ENCODE results near the gene ARHGAP26. TPM values are rescaled to one million over a fixed set of nuclear protein-coding genes. Genes with fewer than 3 reads are reported as not detected.

ARHGAP26 gene
- total RNA-seq, 1 donor from 2014 or later = 35.4 TPM

DNA sequence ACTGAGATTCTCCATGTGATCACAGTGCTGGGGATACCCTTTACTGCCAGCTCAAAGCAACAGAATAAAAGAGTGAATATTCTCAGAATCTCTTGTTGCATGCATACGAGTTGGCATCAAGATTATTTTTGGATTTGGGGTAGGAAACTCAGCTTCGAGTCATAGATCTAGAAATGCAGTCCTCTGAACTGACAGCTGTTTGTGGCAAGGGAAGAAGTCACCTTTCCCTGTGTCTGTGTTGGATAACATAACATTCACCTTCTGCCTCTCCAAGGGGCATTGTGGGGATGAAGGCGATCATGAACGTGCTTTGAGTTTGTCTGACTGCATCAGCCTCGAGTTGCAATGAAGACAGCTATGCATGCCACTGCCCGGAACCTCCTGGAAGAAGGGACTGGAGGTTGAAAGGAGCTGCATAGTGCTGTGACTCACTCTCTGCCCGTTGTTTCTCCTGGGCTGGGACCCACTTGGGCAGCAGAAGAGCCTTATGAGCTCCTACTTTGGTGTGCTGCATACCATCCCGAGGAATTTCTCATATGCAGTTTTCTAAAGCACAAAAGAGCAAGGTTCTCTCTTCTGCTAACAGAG lies 231.7 kb downstream of the ARHGAP26 start:
- no peak overlapping the region for H3K4me3 ChIP-seq

GRCh38 chr5:143002459-143003327 lies 232.5 kb downstream of the ARHGAP26 start:
- ATAC-seq (peak; percentile 84), DNase-seq (no peak)
- no peaks in the 10 kb centered on the region for H3K27me3 ChIP-seq
- H3K36me3 ChIP-seq = no peaks in the 10 kb centered on the region
- peak overlapping the region; percentile 88 for H3K27ac ChIP-seq
- intact Hi-C loops (cut with DNase I) = no loop called here
- H3K9me3 ChIP-seq = no peaks in the 10 kb centered on the region
- TF ChIP-seq, protein P1, sequence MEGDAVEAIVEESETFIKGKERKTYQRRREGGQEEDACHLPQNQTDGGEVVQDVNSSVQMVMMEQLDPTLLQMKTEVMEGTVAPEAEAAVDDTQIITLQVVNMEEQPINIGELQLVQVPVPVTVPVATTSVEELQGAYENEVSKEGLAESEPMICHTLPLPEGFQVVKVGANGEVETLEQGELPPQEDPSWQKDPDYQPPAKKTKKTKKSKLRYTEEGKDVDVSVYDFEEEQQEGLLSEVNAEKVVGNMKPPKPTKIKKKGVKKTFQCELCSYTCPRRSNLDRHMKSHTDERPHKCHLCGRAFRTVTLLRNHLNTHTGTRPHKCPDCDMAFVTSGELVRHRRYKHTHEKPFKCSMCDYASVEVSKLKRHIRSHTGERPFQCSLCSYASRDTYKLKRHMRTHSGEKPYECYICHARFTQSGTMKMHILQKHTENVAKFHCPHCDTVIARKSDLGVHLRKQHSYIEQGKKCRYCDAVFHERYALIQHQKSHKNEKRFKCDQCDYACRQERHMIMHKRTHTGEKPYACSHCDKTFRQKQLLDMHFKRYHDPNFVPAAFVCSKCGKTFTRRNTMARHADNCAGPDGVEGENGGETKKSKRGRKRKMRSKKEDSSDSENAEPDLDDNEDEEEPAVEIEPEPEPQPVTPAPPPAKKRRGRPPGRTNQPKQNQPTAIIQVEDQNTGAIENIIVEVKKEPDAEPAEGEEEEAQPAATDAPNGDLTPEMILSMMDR (IDR thresholded peaks at IDR 0.05) = peak; percentile 51
- H3K4me1 ChIP-seq = peaks cover 63% of the 10 kb centered on the region
- H3K4me3 ChIP-seq = no peak overlapping the region

More for the DNA sequence above, 231.7 kb downstream of the ARHGAP26 start:
- TF ChIP-seq, protein P1 (IDR thresholded peaks at IDR 0.05) = no peak
- Histone ChIP-seq H3K9me3 (no peaks in the 10 kb centered on the region), H3K27me3 (no peaks in the 10 kb centered on the region), H3K27ac (peak overlapping the region; percentile 88), H3K36me3 (no peaks in the 10 kb centered on the region), H3K4me1 (peaks cover 56% of the 10 kb centered on the region)
- intact Hi-C loops (cut with DNase I) = no loop called here
- DNase-seq = no peak
- peak; percentile 35 for ATAC-seq

GRCh38 chr5:143003328-143003636 lies 233.1 kb downstream of the ARHGAP26 start:
- Histone ChIP-seq H3K27ac (peak overlapping the region; percentile 88), H3K4me3 (no peak overlapping the region), H3K4me1 (peaks cover 67% of the 10 kb centered on the region), H3K27me3 (no peaks in the 10 kb centered on the region), H3K9me3 (no peaks in the 10 kb centered on the region), H3K36me3 (no peaks in the 10 kb centered on the region)
- ATAC-seq = no peak
- intact Hi-C loops (cut with DNase I) = no loop called here
- no peak for DNase-seq
- TF ChIP-seq, protein P1 (IDR thresholded peaks at IDR 0.05) = no peak

DNA sequence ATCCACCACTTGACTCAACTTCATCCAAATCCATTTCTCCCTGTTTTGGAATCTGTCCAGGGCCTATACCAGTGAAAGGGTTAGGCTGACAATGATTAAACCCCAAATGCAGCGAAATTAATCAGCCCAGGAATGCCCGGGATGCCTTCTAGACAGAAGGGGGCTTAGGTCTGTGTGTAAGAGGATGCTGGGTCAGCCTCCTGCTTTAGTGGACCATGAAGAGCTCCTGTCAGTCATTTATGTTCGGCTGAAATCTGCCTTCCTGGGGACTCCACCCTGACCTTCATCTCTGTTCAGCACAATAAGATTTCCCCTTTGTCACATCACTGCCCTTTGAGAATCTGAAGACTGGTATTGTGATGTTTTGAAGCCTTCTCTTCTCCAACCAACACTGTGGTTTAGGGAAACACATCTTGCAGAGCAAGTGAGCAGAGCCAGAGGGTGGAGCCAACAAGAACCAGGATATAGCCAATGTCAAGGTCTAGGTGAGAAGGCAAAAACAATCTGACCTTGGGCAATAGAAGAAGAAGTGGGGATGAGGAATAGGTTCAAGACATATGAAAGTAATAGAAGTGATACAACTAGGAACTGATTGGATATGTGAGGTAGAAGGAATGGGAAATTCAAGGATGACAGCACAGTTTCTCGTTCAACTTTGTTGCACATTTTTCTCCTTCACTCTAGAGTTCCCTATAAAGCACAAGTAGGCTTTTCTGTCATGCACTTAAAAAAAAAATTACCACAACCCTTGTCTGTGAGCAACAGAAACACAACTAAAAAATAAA lies 234.4 kb downstream of the ARHGAP26 start:
- no peak overlapping the region for H3K4me3 ChIP-seq
- peaks cover 79% of the 10 kb centered on the region for H3K4me1 ChIP-seq
- no peaks in the 10 kb centered on the region for H3K9me3 ChIP-seq
- no peak for DNase-seq
- intact Hi-C loops (cut with DNase I) = no loop called here
- peak overlapping the region; percentile 31 for H3K27ac ChIP-seq
- no peaks in the 10 kb centered on the region for H3K36me3 ChIP-seq
- H3K27me3 ChIP-seq = no peaks in the 10 kb centered on the region
- TF ChIP-seq, protein P1 (IDR thresholded peaks at IDR 0.05) = no peak
- ATAC-seq = no peak

DNA sequence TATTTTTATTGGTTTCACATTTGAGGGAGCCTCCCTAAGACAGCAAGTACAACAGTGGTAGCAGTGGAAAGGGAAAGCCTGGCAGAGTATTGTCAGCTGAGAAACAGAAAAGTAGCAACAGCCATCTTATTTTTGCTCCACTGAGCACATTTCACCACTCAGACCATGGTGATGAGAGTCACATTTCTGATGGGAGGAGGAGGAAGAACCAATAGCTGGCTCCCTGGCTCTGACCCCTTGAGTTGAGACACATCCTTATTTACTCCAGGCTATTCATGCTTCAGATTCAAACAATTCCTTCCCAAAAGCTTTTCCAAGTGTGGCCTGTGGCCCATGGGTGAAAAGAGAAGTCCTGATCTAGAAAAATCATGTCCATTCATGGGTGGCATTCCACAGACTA lies 236.3 kb downstream of the ARHGAP26 start:
- TF ChIP-seq, protein P1 (IDR thresholded peaks at IDR 0.05) = no peak
- DNase-seq = no peak
- ATAC-seq = no peak

More for the DNA sequence above, 236.3 kb downstream of the ARHGAP26 start:
- H3K9me3 ChIP-seq = no peaks in the 10 kb centered on the region
- H3K4me1 ChIP-seq = peaks cover 80% of the 10 kb centered on the region
- intact Hi-C loops (cut with DNase I) = no loop called here
- H3K27me3 ChIP-seq = no peaks in the 10 kb centered on the region
- H3K27ac ChIP-seq = peak overlapping the region; percentile 56
- H3K36me3 ChIP-seq = no peaks in the 10 kb centered on the region
- no peak overlapping the region for H3K4me3 ChIP-seq
